ENCODE data around the gene WDR19. TPM values are rescaled to one million over a fixed set of nuclear protein-coding genes. Genes with fewer than 3 reads are reported as not detected.
"Not testable (repeated sequence)": the region's sequence is repeated elsewhere in the genome, so short reads cannot be mapped to it uniquely, and the experiment has no call there.

Gene WDR19
- polyA plus RNA-seq, 6 donors from 2014 or later = 4.6 to 10.6 (median 7.4) TPM

DNA sequence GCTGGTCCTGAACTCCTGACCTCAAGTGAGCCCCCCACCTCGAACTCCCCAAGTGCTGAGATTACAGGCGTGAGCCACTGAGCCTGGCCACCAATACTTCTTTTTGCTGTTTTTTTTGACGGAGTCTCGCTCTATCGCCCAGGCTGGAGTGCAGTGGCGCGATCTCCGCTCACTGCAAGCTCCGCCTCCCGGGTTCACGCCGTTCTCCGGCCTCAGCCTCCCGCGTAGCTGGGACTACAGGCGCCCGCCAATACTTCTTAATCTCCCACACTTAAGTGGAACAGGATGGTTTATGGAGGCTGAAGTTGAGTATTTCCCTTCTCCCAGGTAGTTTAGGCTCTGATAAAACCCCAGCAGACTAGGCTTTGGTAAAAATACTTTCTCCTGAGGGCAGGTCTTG, 1.7 kb upstream of the WDR19 start:
- H3K36me3 Mint-ChIP-seq; H3K9me3 Mint-ChIP-seq; H3K4me3 Mint-ChIP-seq; DNase-seq; H3K27me3 Mint-ChIP-seq; ATAC-seq (ENCODE audit: low read depth in 2 of 2): not testable (repeated sequence)
- peaks cover 0 to 12% (median 0%) of the 10 kb centered on the region in 3 donors for H3K4me1 Mint-ChIP-seq
- peak overlapping the region in 1 of 6 donors; percentile 22 for H3K27ac Mint-ChIP-seq

DNA sequence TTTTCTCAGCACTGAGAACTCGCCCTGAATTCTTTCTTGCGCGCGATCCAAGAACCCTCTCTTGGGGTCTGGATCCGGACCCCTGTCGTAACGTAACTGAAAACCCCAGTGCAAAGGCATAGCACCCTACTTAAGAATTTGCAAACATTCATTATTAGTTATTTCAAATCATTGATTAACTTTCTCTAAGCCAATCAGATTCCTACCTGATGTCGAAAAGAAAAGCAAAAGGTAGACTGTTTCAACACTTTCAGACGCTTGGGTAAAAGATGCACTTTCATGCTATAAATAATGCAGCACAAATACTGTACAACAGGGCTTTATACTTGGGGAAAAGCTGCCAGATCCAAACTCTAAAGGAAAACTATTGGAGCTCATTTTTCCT, 817 bp upstream of the WDR19 start:
- peak overlapping the region in 1 of 8 donors; percentile 45 for H3K4me3 Mint-ChIP-seq
- ATAC-seq (ENCODE audit: low read depth in 2 of 2) = no peak
- H3K36me3 Mint-ChIP-seq = no peaks in the 10 kb centered on the region
- H3K4me1 Mint-ChIP-seq = peaks cover 0 to 12% (median 0%) of the 10 kb centered on the region in 3 donors
- peak overlapping the region in 2 of 6 donors; percentile 74 to 85 for H3K27ac Mint-ChIP-seq
- no peak for DNase-seq
- H3K9me3 Mint-ChIP-seq = no peaks in the 10 kb centered on the region
- H3K27me3 Mint-ChIP-seq = no peaks in the 10 kb centered on the region

- H3K27ac Mint-ChIP-seq = peak overlapping the region in 1 of 6 donors; percentile 26
Observed at GRCh38 chr4:39201963-39202362, 19.6 kb downstream of the WDR19 start.

GRCh38 chr4:39204543-39204942, 22.2 kb downstream of the WDR19 start:
- Mint-ChIP-seq H3K4me1 (no peaks in the 10 kb centered on the region), H3K27me3 (no peaks in the 10 kb centered on the region), H3K9me3 (peaks cover 0 to 5% (median 0%) of the 10 kb centered on the region in 7 donors), H3K27ac (no peak overlapping the region), H3K4me3 (no peak overlapping the region), H3K36me3 (peaks cover 43 to 62% of the 10 kb centered on the region in 2 donors)
- no peak for DNase-seq
- ATAC-seq (ENCODE audit: low read depth in 2 of 2) = no peak

More at GRCh38 chr4:39201963-39202362, 19.6 kb downstream of the WDR19 start:
- H3K4me1 Mint-ChIP-seq = no peaks in the 10 kb centered on the region
- no peaks in the 10 kb centered on the region for H3K27me3 Mint-ChIP-seq
- H3K4me3 Mint-ChIP-seq = no peak overlapping the region
- peaks cover 0 to 5% (median 0%) of the 10 kb centered on the region in 7 donors for H3K9me3 Mint-ChIP-seq
- H3K36me3 Mint-ChIP-seq = peaks cover 33 to 43% of the 10 kb centered on the region in 2 donors
- no peak for ATAC-seq (ENCODE audit: low read depth in 2 of 2)
- DNase-seq = no peak

DNA sequence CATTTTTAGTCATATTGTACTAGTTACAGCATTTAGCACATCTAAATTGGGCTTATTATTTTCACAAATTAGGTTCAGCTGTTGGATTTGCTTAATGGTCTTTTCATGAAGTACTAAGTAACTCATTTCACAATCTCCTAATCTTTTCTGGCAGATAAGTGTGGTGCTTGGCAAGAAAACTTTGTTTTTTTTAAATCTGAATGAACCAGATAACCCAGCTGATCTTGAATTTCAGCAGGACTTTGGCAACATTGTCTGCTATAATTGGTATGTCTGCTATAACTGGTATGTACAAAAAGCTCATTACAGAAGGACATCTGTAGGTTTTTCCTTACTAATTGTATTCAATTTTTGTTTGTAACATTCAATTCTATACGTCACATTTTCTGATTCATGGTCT, 22.7 kb downstream of the WDR19 start:
- Mint-ChIP-seq H3K4me3 (no peak overlapping the region), H3K27ac (no peak overlapping the region), H3K9me3 (peaks cover 0 to 5% (median 0%) of the 10 kb centered on the region in 7 donors), H3K4me1 (no peaks in the 10 kb centered on the region), H3K36me3 (peaks cover 43 to 62% of the 10 kb centered on the region in 2 donors), H3K27me3 (no peaks in the 10 kb centered on the region)
- ATAC-seq (ENCODE audit: low read depth in 2 of 2) (no peak), DNase-seq (no peak)

GRCh38 chr4:39205476-39205875, 23.1 kb downstream of the WDR19 start:
- H3K4me3 Mint-ChIP-seq = peak overlapping the region in 1 of 8 donors; percentile 23
- peak overlapping the region in 1 of 6 donors; percentile 16 for H3K27ac Mint-ChIP-seq
- no peaks in the 10 kb centered on the region for H3K27me3 Mint-ChIP-seq
- no peaks in the 10 kb centered on the region for H3K4me1 Mint-ChIP-seq
- H3K9me3 Mint-ChIP-seq = peaks cover 0 to 5% (median 0%) of the 10 kb centered on the region in 7 donors
- no peak for ATAC-seq (ENCODE audit: low read depth in 2 of 2)
- no peak for DNase-seq
- peaks cover 43 to 62% of the 10 kb centered on the region in 2 donors for H3K36me3 Mint-ChIP-seq

GRCh38 chr4:39227906-39228305, 45.6 kb downstream of the WDR19 start:
- no peak for DNase-seq
- H3K36me3 Mint-ChIP-seq = peaks cover 15 to 18% of the 10 kb centered on the region in 2 donors
- no peak overlapping the region for H3K27ac Mint-ChIP-seq
- no peaks in the 10 kb centered on the region for H3K27me3 Mint-ChIP-seq
- no peak for ATAC-seq (ENCODE audit: low read depth in 2 of 2)
- H3K4me3 Mint-ChIP-seq = no peak overlapping the region
- H3K9me3 Mint-ChIP-seq = no peaks in the 10 kb centered on the region
- H3K4me1 Mint-ChIP-seq = peaks cover 0 to 4% (median 0%) of the 10 kb centered on the region in 3 donors

GRCh38 chr4:39228377-39228776, 46.0 kb downstream of the WDR19 start:
- no peaks in the 10 kb centered on the region for H3K9me3 Mint-ChIP-seq
- DNase-seq = no peak
- no peak overlapping the region for H3K4me3 Mint-ChIP-seq
- no peak for ATAC-seq (ENCODE audit: low read depth in 2 of 2)
- no peak overlapping the region for H3K27ac Mint-ChIP-seq
- peaks cover 19 to 20% of the 10 kb centered on the region in 2 donors for H3K36me3 Mint-ChIP-seq
- H3K27me3 Mint-ChIP-seq = no peaks in the 10 kb centered on the region
- peaks cover 0 to 4% (median 0%) of the 10 kb centered on the region in 3 donors for H3K4me1 Mint-ChIP-seq

DNA sequence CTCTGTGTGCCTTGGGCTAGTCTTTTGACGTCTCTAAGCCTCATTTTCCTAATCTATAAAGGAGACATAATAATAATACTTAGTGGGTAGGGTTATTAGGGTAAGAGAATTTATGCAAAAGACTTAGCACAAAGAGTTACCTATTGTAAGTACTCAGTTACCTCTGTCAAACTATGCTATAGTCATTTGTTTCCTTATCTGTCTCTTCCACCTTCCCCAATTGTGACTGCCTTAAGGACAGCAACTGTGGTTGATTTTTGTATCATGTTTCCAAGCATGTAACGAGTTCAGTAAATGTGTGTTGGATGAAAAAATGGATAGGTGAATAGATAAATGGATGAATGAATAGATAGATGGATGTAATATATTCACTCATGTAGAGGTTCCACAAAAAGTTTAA, 48.1 kb downstream of the WDR19 start:
- Mint-ChIP-seq H3K9me3 (no peaks in the 10 kb centered on the region), H3K36me3 (peaks cover 18 to 19% of the 10 kb centered on the region in 2 donors), H3K27ac (no peak overlapping the region), H3K4me1 (peaks cover 0 to 4% (median 0%) of the 10 kb centered on the region in 3 donors), H3K4me3 (no peak overlapping the region), H3K27me3 (no peaks in the 10 kb centered on the region)
- ATAC-seq (ENCODE audit: low read depth in 2 of 2) (no peak), DNase-seq (no peak)

DNA sequence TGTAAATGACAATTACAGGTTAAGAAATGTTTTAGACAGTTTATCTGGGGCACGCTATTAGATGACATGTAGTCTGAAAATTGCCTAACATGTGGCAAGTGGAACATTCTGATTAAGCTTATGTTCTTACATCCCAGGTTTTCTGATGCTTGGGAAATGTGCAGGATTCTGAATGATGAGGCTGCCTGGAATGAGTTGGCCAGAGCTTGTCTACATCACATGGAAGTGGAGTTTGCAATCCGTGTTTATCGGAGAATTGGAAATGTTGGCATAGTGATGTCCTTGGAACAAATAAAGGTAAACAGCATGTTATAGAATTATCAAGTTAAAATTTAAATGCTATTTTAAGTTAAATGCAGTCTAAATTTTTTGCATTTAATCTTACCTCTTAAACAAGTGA, 49.3 kb downstream of the WDR19 start:
- Mint-ChIP-seq H3K9me3 (no peaks in the 10 kb centered on the region), H3K4me1 (no peaks in the 10 kb centered on the region), H3K27me3 (no peaks in the 10 kb centered on the region), H3K36me3 (peaks cover 19 to 22% of the 10 kb centered on the region in 2 donors), H3K27ac (no peak overlapping the region), H3K4me3 (no peak overlapping the region)
- no peak for ATAC-seq (ENCODE audit: low read depth in 2 of 2)
- DNase-seq = no peak

DNA sequence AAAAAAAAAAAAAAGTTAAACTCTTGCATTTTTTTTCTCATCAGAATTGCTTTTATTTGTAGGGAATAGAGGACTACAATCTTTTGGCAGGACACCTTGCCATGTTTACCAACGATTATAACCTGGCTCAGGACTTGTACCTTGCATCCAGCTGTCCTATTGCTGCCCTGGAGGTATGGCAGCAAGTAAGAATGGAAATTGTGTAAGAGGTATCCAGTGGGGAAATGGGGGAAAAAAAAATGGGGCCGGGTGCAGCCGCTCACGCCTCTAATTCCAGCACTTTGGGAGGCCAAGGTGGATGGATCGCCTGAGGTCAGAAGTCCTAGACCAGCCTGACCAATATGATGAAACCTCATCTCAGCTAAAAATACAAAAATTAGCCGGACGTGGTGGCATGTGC, 49.8 kb downstream of the WDR19 start:
- H3K36me3 Mint-ChIP-seq = peaks cover 19 to 22% of the 10 kb centered on the region in 2 donors

DNA sequence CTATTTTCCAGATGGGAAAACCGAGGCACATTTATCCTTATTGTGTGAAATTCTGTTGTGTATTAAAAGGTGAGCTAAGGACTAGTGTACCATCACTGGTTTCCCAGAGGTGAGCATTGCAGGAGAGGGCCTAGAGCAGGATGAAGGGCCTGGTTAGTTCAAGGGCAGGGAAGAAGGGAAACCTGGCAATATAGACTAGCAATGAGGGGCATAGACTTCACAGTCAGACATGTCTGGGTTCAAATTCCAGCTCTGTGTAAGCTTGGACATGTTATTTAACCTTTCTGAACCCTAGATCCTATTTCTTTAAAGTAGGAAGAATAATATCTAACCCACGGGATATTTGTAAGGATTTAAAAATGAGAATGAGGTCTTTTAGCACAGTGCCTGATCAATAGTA, 50.8 kb downstream of the WDR19 start:
- Mint-ChIP-seq H3K4me3 (no peak overlapping the region), H3K36me3 (peaks cover 26% of the 10 kb centered on the region in 2 donors), H3K9me3 (no peaks in the 10 kb centered on the region), H3K27me3 (no peaks in the 10 kb centered on the region), H3K27ac (no peak overlapping the region), H3K4me1 (no peaks in the 10 kb centered on the region)
- DNase-seq (no peak), ATAC-seq (ENCODE audit: low read depth in 2 of 2) (no peak)

More for the DNA sequence above, 49.8 kb downstream of the WDR19 start:
- no peak for ATAC-seq (ENCODE audit: low read depth in 2 of 2)
- no peak for DNase-seq
- no peak overlapping the region for H3K27ac Mint-ChIP-seq
- H3K4me3 Mint-ChIP-seq = no peak overlapping the region
- H3K9me3 Mint-ChIP-seq = no peaks in the 10 kb centered on the region
- no peaks in the 10 kb centered on the region for H3K27me3 Mint-ChIP-seq
- H3K4me1 Mint-ChIP-seq = no peaks in the 10 kb centered on the region

- Mint-ChIP-seq H3K9me3 (no peaks in the 10 kb centered on the region), H3K27me3 (no peaks in the 10 kb centered on the region), H3K4me1 (no peaks in the 10 kb centered on the region), H3K4me3 (no peak overlapping the region), H3K36me3 (peaks cover 21 to 27% of the 10 kb centered on the region in 2 donors), H3K27ac (no peak overlapping the region)
- DNase-seq (no peak), ATAC-seq (ENCODE audit: low read depth in 2 of 2) (no peak)
Observed at GRCh38 chr4:39233783-39234182, 51.5 kb downstream of the WDR19 start.

GRCh38 chr4:39235021-39235420, 52.7 kb downstream of the WDR19 start:
- Mint-ChIP-seq H3K4me3 (no peak overlapping the region), H3K36me3 (peaks cover 18 to 21% of the 10 kb centered on the region in 2 donors), H3K4me1 (no peaks in the 10 kb centered on the region), H3K9me3 (no peaks in the 10 kb centered on the region), H3K27me3 (no peaks in the 10 kb centered on the region), H3K27ac (no peak overlapping the region)
- ATAC-seq (ENCODE audit: low read depth in 2 of 2) (no peak), DNase-seq (no peak)

DNA sequence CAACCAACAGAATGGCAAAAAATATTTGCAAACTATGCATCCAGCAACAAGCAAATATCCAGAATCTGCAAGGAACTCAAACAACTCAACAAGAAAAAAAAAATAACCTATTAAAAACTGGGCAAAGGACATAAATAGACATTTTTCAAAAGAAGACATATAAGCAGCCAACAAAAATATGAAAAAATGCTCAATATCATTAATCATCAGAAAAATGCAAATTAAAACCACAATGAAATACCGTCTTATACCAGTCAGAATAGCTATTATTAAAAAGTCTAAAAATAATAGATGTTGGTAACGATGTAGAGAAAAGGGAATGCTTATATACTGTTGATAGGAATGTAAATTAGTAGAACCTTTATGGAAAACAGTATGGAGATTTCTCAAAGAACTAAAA, 53.4 kb downstream of the WDR19 start:
- Mint-ChIP-seq H3K4me1 (no peaks in the 10 kb centered on the region), H3K36me3 (peaks cover 14 to 21% of the 10 kb centered on the region in 2 donors), H3K4me3 (no peak overlapping the region), H3K27me3 (no peaks in the 10 kb centered on the region), H3K27ac (no peak overlapping the region), H3K9me3 (no peaks in the 10 kb centered on the region)
- ATAC-seq (ENCODE audit: low read depth in 2 of 2) = no peak
- no peak for DNase-seq

Data from naive B cell (primary cell).